C4-2B (cell line): Measurements from ENCODE around the gene NUDT17.

ENCODE experiments used
- H3K27ac ChIP-seq: fragments of 450-650 bp; 2 replicates; pipeline ENCODE4 v1.5.1; 2017
- ZFX ChIP-seq: fragments of 450-650 bp; IDR thresholded peaks from 2 replicates; pipeline ENCODE4 v1.6.1; 2017
- TF ChIP-seq, protein P1 (sequence below): fragments of 450-650 bp; conservative IDR thresholded peaks from 2 replicates; pipeline ENCODE4 v1.5.1; 2017; ENCODE audit warnings: mild to moderate bottlenecking

The NUDT17 gene

GRCh38 chr1:145845144-145845513 lies 301 bp upstream of the NUDT17 start:
- TF ChIP-seq ZFX: no peak
- TF ChIP-seq, protein P1, sequence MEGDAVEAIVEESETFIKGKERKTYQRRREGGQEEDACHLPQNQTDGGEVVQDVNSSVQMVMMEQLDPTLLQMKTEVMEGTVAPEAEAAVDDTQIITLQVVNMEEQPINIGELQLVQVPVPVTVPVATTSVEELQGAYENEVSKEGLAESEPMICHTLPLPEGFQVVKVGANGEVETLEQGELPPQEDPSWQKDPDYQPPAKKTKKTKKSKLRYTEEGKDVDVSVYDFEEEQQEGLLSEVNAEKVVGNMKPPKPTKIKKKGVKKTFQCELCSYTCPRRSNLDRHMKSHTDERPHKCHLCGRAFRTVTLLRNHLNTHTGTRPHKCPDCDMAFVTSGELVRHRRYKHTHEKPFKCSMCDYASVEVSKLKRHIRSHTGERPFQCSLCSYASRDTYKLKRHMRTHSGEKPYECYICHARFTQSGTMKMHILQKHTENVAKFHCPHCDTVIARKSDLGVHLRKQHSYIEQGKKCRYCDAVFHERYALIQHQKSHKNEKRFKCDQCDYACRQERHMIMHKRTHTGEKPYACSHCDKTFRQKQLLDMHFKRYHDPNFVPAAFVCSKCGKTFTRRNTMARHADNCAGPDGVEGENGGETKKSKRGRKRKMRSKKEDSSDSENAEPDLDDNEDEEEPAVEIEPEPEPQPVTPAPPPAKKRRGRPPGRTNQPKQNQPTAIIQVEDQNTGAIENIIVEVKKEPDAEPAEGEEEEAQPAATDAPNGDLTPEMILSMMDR: no peak
- H3K27ac ChIP-seq: no peak overlapping the region; the same call in 1 of the 2 replicates

- no peak overlapping the region for H3K27ac ChIP-seq
- TF ChIP-seq, protein P1: no peak
- TF ChIP-seq ZFX: no peak
Measured at GRCh38 chr1:145846201-145846612, 777 bp downstream of the NUDT17 start.

GRCh38 chr1:145847827-145848226 lies 2.4 kb downstream of the NUDT17 start:
- H3K27ac ChIP-seq: no peak overlapping the region
- no peak for TF ChIP-seq ZFX
- TF ChIP-seq, protein P1: no peak

- H3K27ac ChIP-seq: no peak overlapping the region
- no peak for TF ChIP-seq ZFX
- TF ChIP-seq, protein P1: peak; percentile 47
Measured at GRCh38 chr1:145849356-145850160, 4.1 kb downstream of the NUDT17 start.

- no peak for TF ChIP-seq ZFX
- TF ChIP-seq, protein P1: no peak
- no peak overlapping the region for H3K27ac ChIP-seq
Measured at GRCh38 chr1:145855426-145855948, 10.1 kb downstream of the NUDT17 start.

DNA sequence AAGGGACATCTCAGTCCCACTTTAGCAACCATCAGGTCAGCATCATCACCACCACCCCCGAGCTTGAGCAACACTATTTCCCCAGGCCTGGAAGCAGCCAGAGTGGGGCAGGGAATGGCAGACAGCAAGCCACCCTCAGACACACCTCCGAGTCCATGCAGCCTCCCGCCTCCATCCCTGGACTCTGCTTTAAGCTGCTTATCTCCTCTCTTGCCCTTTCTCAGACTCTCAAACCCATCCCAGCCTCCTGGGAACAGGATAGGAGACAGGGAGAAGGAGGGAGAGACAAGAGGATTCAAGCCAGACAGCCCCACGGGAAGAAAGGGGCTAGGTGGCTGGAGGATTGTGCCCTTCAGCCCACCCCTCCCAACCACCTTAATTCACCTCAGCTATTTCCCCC lies 11.7 kb downstream of the NUDT17 start:
- no peak for TF ChIP-seq ZFX
- TF ChIP-seq, protein P1: no peak
- no peak overlapping the region for H3K27ac ChIP-seq

- no peak for TF ChIP-seq ZFX
- TF ChIP-seq, protein P1: no peak
- peak overlapping the region; percentile 71 for H3K27ac ChIP-seq
Measured at GRCh38 chr1:145858238-145858900, 12.9 kb downstream of the NUDT17 start.
